CD4-positive, alpha-beta memory T cell (primary cell): Measurements from ENCODE around the gene SLC22A6. TPM values are rescaled to one million over a fixed set of nuclear protein-coding genes. Genes with fewer than 3 reads are reported as not detected.

Experiments used
- CTCF ChIA-PET: fragments of 350-600 bp; sonication (Branson Sonifier 250); formaldehyde crosslinking; loops from one replicate; lab custom pipeline; 2021; ENCODE audit warnings: inconsistent platforms; ENCODE audit not compliant: partially characterized antibody; lab: Charles Lee
- POLR2A ChIA-PET: fragments of 350-600 bp; sonication (Branson Sonifier 250); formaldehyde crosslinking; loops from one replicate; lab custom pipeline; 2021; ENCODE audit not compliant: partially characterized antibody; lab: Charles Lee
- DNase-seq, 5 donors: peaks; one replicate each; pipeline versions ENCODE4 v3.0.0 to v3.0.0-alpha.2; 2020 to 2022; ENCODE audit warnings: mixed read lengths in 1 of 5
- H3K27ac ChIP-seq: one replicate; pipeline ENCODE4 v1.7.0; 2013; ENCODE audit warnings: low read depth, low read length
- H3K27me3 ChIP-seq: 2 replicates; pipeline ENCODE4 v1.7.0; 2013; ENCODE audit warnings: mild to moderate bottlenecking, low read length, moderate library complexity; ENCODE audit not compliant: insufficient read depth
- H3K36me3 ChIP-seq: 2 replicates; pipeline ENCODE4 v1.7.0; 2013; ENCODE audit warnings: mild to moderate bottlenecking, low read length, moderate library complexity; ENCODE audit not compliant: insufficient read depth
- H3K4me1 ChIP-seq: 2 replicates; pipeline ENCODE4 v1.7.0; 2013; ENCODE audit warnings: mild to moderate bottlenecking, low read length, moderate library complexity; ENCODE audit not compliant: insufficient read depth
- H3K4me3 ChIP-seq, 2 donors: one replicate each; pipeline ENCODE4 v1.7.0; 2013; ENCODE audit warnings: low read length in 2 of 2, mild to moderate bottlenecking in 1 of 2
- H3K9me3 ChIP-seq, 2 donors: one replicate each; pipeline ENCODE4 v1.7.0; 2013; ENCODE audit warnings: low read length in 2 of 2, control low read depth in 1 of 2; ENCODE audit not compliant: control insufficient read depth in 1 of 2
- H3K27ac Mint-ChIP-seq, 7 donors: one replicate each; pipeline ENCODE4 v1.8.0; 2020 to 2021; ENCODE audit warnings: mixed read lengths in 7 of 7, mild to moderate bottlenecking in 6 of 7, inconsistent platforms in 3 of 7, moderate library complexity in 3 of 7
- H3K27me3 Mint-ChIP-seq, 2 donors: one replicate each; pipeline ENCODE4 v1.8.0; 2020 to 2021; ENCODE audit warnings: mixed read lengths in 2 of 2
- H3K36me3 Mint-ChIP-seq, 2 donors: one replicate each; pipeline ENCODE4 v1.8.0; 2020 to 2021; ENCODE audit warnings: mixed read lengths in 2 of 2, inconsistent platforms in 1 of 2, mild to moderate bottlenecking in 1 of 2
- H3K4me1 Mint-ChIP-seq, 4 donors: one replicate each; pipeline ENCODE4 v1.8.0; 2020 to 2021; ENCODE audit warnings: mixed read lengths in 4 of 4, mild to moderate bottlenecking in 1 of 4
- H3K4me3 Mint-ChIP-seq, 8 donors: one replicate each; pipeline ENCODE4 v1.8.0; 2020 to 2021; ENCODE audit warnings: mixed read lengths in 8 of 8, mild to moderate bottlenecking in 7 of 8, moderate library complexity in 6 of 8, inconsistent platforms in 3 of 8
- H3K9me3 Mint-ChIP-seq, 8 donors: one replicate each; pipeline ENCODE4 v1.8.0; 2020 to 2021; ENCODE audit warnings: mixed read lengths in 8 of 8, mild to moderate bottlenecking in 5 of 8, inconsistent platforms in 3 of 8, moderate library complexity in 1 of 8
- intact Hi-C: fragments of 100-400 bp; cut with micrococcal nuclease; formaldehyde crosslinking; loops from one replicate; pipeline ENCODE4 v1.15.1; 2023
- polyA plus RNA-seq, 2 donors: library from polyadenylated mRNA; unstranded; fragments of 300-500 nt; fragmentation: Illumina TruSeq; gene quantifications; one replicate each; pipeline ENCODE4 v1.2.3, GENCODE V29; 2021
- total RNA-seq, 2 experiments: library from RNA; stranded (reverse); gene quantifications; one replicate each; pipeline ENCODE4 v1.2.3, GENCODE V29; 2021

SLC22A6 gene
- total RNA-seq (not detected), polyA plus RNA-seq (not detected)

- H3K4me1 ChIP-seq, result no peaks in the 10 kb centered on the region
- Mint-ChIP-seq H3K27me3 (peaks cover 7 to 27% of the 10 kb centered on the region in 2 donors), H3K36me3 (no peaks in the 10 kb centered on the region), H3K4me1 (no peaks in the 10 kb centered on the region), H3K4me3 (no peak within 1 kb of the TSS), H3K27ac (no peak within 1 kb of the TSS), H3K9me3 (no peaks in the 10 kb centered on the region)
- H3K36me3 ChIP-seq, result no peaks in the 10 kb centered on the region
- no peaks in the 10 kb centered on the region for H3K9me3 ChIP-seq
- DNase-seq, result no peak
- H3K4me3 ChIP-seq, result no peak within 1 kb of the TSS
- POLR2A ChIA-PET, result no interaction called here
- H3K27me3 ChIP-seq, result no peaks in the 10 kb centered on the region
- intact Hi-C loops, result no loop called here
- no peak within 1 kb of the TSS for H3K27ac ChIP-seq
- CTCF ChIA-PET, result no interaction called here
Measured at GRCh38 chr11:62984451-62984991, at the start of gene SLC22A6. Gene SLC22A6, minus strand, starts transcription at chr11:62984967. Its CDS starts 277 bp downstream, at chr11:62984690.

DNA sequence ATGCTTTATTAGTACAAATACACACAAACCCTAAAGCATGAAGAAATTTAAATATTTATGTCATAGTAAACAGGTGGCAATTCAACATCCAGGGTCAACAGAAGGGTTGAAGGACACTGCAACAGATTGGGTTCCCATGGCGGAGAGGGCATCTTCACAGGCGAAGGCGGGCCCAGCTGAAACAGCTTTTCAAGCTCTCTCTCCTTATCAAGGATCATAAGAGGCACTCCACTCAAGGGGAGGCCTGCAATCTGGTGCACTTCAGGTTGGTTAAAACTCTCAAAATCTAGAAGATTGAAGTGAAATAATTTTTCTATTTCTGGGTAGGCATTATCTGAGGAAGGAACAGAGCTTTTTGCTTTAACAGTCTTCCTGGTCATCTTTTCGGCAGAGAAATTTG, 47.7 kb upstream of the SLC22A6 start:
- DNase-seq, result no peak
- H3K27ac Mint-ChIP-seq, result no peak overlapping the region
- CTCF ChIA-PET, result interaction anchor here (1.2 to 2.2 kb wide), 3 partner anchors 8 to 126 kb away, joined by 5 to 11 read pairs (median 8); no protein-coding TSS in a partner anchor
- peaks cover 0 to 3% (median 0%) of the 10 kb centered on the region in 8 donors for H3K9me3 Mint-ChIP-seq
- H3K4me3 ChIP-seq, result no peak overlapping the region
- no peaks in the 10 kb centered on the region for H3K36me3 ChIP-seq
- no peak overlapping the region for H3K27ac ChIP-seq
- intact Hi-C loops, result loop anchor here (10.0 kb wide), 1 partner anchor 442 kb away; no protein-coding TSS in a partner anchor
- no peaks in the 10 kb centered on the region for H3K27me3 ChIP-seq
- no peaks in the 10 kb centered on the region for H3K9me3 ChIP-seq
- POLR2A ChIA-PET, result no interaction called here
- peaks cover 0 to 5% (median 3%) of the 10 kb centered on the region in 4 donors for H3K4me1 Mint-ChIP-seq
- peaks cover 12 to 42% of the 10 kb centered on the region in 2 donors for H3K27me3 Mint-ChIP-seq
- no peaks in the 10 kb centered on the region for H3K36me3 Mint-ChIP-seq
- H3K4me1 ChIP-seq, result no peaks in the 10 kb centered on the region
- no peak overlapping the region for H3K4me3 Mint-ChIP-seq

DNA sequence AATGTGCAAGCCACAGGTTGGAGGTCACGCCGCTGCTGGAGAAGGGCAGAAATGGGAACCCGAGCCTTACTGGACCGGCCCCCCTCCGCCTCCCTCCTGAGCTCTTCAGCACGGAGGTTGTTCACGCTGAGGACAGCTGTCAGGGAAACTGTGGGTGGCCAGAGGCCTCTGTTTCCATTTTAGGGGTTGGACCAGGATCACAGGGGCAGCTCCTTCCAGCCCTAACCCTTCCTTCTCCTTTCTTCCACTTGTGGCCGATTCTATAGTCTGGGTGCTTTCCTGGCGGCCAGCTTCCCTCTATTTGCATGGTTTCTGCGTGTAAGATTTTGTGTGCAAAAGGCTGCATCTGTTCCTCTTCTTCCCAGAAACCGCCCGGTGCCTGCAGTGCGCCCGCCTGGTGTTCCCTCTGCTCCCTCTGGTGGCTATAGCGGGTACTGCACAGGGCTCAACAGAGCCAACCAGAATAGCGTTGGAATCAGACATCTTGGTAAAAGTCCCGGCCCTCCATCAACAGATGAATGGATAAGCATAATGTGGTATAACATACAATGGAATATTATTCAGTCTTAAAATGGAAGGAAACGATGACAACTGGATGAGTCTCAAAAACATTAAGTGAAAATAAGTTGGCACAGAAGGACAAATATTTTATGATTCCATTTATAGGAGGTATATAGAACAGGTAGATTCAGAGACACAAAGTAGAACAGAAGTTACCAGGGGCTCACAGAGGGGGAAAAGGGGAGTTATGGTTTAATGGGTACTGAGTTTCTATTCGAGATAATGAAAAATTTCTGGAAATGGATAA, 39.3 kb upstream of the SLC22A6 start:
- intact Hi-C loops, result loop anchor here (5.0 kb wide), 1 partner anchor 342 kb away; no protein-coding TSS in a partner anchor
- Histone ChIP-seq H3K36me3 (no peaks in the 10 kb centered on the region), H3K4me3 (no peak overlapping the region), H3K9me3 (no peaks in the 10 kb centered on the region), H3K27me3 (no peaks in the 10 kb centered on the region), H3K27ac (no peak overlapping the region), H3K4me1 (no peaks in the 10 kb centered on the region)
- Mint-ChIP-seq H3K9me3 (peaks cover 0 to 7% (median 0%) of the 10 kb centered on the region in 8 donors), H3K4me3 (peak overlapping the region in 2 of 8 donors; percentile 1 to 20), H3K27ac (no peak overlapping the region), H3K27me3 (peaks cover 8 to 25% of the 10 kb centered on the region in 2 donors), H3K4me1 (peaks cover 0 to 4% (median 2%) of the 10 kb centered on the region in 4 donors), H3K36me3 (no peaks in the 10 kb centered on the region)
- peak; percentile 68 to 76 (median 72) for DNase-seq
- ChIA-PET POLR2A (no interaction called here), CTCF (interaction anchor here (0.8 to 8.5 kb wide), 16 partner anchors 9 to 638 kb away, joined by 3 to 233 read pairs (median 4); no protein-coding TSS in a partner anchor)

GRCh38 chr11:63023222-63023814, 38.6 kb upstream of the SLC22A6 start:
- intact Hi-C loops, result loop anchor here (5.0 kb wide), 1 partner anchor 341 kb away; no protein-coding TSS in a partner anchor
- Mint-ChIP-seq H3K27ac (peak overlapping the region in 1 of 7 donors; percentile 24), H3K4me3 (no peak overlapping the region), H3K27me3 (peaks cover 14 to 27% of the 10 kb centered on the region in 2 donors), H3K4me1 (peaks cover 0 to 4% (median 2%) of the 10 kb centered on the region in 4 donors), H3K36me3 (no peaks in the 10 kb centered on the region), H3K9me3 (peaks cover 0 to 7% (median 0%) of the 10 kb centered on the region in 8 donors)
- Histone ChIP-seq H3K4me1 (no peaks in the 10 kb centered on the region), H3K27me3 (no peaks in the 10 kb centered on the region), H3K9me3 (no peaks in the 10 kb centered on the region), H3K36me3 (no peaks in the 10 kb centered on the region), H3K4me3 (no peak overlapping the region), H3K27ac (no peak overlapping the region)
- POLR2A ChIA-PET, result no interaction called here
- DNase-seq, result no peak
- CTCF ChIA-PET, result interaction anchor here (0.7 to 8.5 kb wide), 18 partner anchors 10 to 639 kb away, joined by 3 to 233 read pairs (median 4); no protein-coding TSS in a partner anchor

GRCh38 chr11:63022441-63022840, 37.7 kb upstream of the SLC22A6 start:
- Histone ChIP-seq H3K27ac (no peak overlapping the region), H3K4me1 (no peaks in the 10 kb centered on the region), H3K9me3 (no peaks in the 10 kb centered on the region), H3K4me3 (no peak overlapping the region), H3K27me3 (no peaks in the 10 kb centered on the region), H3K36me3 (no peaks in the 10 kb centered on the region)
- Mint-ChIP-seq H3K27me3 (peaks cover 14 to 28% of the 10 kb centered on the region in 2 donors), H3K4me1 (peaks cover 0 to 4% (median 2%) of the 10 kb centered on the region in 4 donors), H3K9me3 (peaks cover 0 to 7% (median 0%) of the 10 kb centered on the region in 8 donors), H3K36me3 (no peaks in the 10 kb centered on the region), H3K4me3 (no peak overlapping the region), H3K27ac (no peak overlapping the region)
- CTCF ChIA-PET, result interaction anchor here (0.8 to 8.5 kb wide), 8 partner anchors 11 to 614 kb away, joined by 3 to 233 read pairs (median 6); no protein-coding TSS in a partner anchor
- intact Hi-C loops, result loop anchor here (5.0 kb wide), 1 partner anchor 340 kb away; no protein-coding TSS in a partner anchor
- no peak for DNase-seq
- POLR2A ChIA-PET, result no interaction called here

DNA sequence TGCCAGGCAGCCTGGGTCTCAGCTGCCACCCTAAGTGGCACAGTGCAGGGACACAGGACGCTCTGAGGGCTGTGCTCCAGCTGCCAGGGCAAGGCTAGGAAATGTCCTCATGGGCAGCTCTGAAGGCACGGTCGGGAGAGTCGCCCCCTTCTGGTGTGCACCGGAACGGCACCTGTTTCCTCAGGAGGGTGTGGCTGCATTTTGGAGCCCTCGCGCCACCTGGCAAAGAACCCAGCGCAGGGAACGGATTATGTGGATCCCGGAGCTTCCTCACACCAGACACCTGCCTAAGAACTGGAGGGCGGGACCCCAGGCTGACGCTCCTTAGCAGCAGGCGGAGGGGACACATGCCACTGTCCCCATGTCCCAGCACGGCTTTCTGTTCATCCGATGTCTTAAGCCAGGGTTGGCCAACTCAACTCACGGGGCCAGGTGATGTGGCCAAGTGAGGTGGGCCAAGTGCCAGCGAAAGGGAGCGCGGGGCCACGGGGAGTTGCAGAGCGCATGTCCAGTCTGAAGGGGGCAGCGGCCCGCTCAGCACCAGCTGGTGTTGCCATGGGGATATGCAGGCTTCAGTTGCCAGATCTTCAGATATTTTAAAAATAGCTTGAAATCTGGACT, 36.0 kb upstream of the SLC22A6 start:
- no peaks in the 10 kb centered on the region for H3K36me3 ChIP-seq
- no peak overlapping the region for H3K4me3 ChIP-seq
- H3K4me3 Mint-ChIP-seq, result no peak overlapping the region
- no peaks in the 10 kb centered on the region for H3K9me3 ChIP-seq
- H3K27me3 ChIP-seq, result no peaks in the 10 kb centered on the region
- H3K9me3 Mint-ChIP-seq, result peaks cover 0 to 6% (median 0%) of the 10 kb centered on the region in 8 donors
- no peak overlapping the region for H3K27ac ChIP-seq
- H3K27me3 Mint-ChIP-seq, result peaks cover 14 to 28% of the 10 kb centered on the region in 2 donors
- no peak overlapping the region for H3K27ac Mint-ChIP-seq
- H3K36me3 Mint-ChIP-seq, result no peaks in the 10 kb centered on the region
- intact Hi-C loops, result loop anchor here (5.0 kb wide), 1 partner anchor 338 kb away; no protein-coding TSS in a partner anchor
- POLR2A ChIA-PET, result no interaction called here
- peaks cover 0 to 4% (median 2%) of the 10 kb centered on the region in 4 donors for H3K4me1 Mint-ChIP-seq
- DNase-seq, result no peak
- no peaks in the 10 kb centered on the region for H3K4me1 ChIP-seq
- CTCF ChIA-PET, result interaction anchor here (0.9 to 8.5 kb wide), 3 partner anchors 8 to 116 kb away, joined by 3 to 233 read pairs (median 5); no protein-coding TSS in a partner anchor
